HG02623 (cell line): ENCODE results near the gene ZBTB7B.
A peak's percentile ranks its signal among the peaks of the same experiment; 100 is the strongest.

Source experiments
- ATAC-seq: cut with Tn5 transposase; IDR thresholded peaks from one replicate; pipeline ENCODE4 v1.9.1; 2021; ENCODE audit warnings: moderate library complexity; ENCODE audit not compliant: unreplicated experiment

The ZBTB7B gene

DNA sequence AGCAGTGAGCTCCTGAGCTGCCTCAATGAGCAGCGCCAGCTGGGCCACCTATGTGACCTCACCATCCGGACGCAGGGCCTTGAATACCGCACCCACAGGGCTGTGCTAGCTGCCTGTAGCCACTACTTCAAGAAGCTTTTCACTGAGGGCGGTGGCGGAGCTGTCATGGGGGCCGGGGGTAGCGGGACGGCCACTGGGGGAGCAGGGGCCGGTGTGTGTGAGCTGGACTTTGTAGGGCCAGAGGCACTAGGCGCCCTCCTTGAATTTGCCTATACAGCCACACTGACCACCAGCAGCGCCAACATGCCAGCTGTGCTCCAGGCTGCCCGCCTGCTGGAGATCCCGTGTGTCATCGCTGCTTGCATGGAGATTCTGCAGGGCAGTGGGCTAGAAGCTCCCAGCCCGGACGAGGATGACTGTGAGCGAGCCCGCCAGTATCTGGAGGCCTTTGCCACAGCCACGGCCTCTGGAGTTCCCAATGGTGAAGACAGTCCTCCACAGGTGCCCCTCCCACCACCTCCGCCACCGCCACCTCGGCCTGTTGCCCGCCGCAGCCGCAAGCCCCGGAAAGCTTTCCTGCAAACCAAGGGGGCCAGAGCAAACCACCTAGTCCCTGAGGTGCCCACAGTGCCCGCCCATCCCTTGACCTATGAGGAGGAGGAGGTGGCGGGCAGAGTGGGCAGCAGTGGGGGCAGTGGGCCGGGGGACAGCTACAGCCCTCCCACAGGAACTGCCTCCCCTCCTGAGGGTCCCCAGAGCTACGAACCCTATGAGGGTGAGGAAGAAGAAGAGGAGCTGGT is 12.3 kb downstream of the ZBTB7B start:
- no peak for ATAC-seq

DNA sequence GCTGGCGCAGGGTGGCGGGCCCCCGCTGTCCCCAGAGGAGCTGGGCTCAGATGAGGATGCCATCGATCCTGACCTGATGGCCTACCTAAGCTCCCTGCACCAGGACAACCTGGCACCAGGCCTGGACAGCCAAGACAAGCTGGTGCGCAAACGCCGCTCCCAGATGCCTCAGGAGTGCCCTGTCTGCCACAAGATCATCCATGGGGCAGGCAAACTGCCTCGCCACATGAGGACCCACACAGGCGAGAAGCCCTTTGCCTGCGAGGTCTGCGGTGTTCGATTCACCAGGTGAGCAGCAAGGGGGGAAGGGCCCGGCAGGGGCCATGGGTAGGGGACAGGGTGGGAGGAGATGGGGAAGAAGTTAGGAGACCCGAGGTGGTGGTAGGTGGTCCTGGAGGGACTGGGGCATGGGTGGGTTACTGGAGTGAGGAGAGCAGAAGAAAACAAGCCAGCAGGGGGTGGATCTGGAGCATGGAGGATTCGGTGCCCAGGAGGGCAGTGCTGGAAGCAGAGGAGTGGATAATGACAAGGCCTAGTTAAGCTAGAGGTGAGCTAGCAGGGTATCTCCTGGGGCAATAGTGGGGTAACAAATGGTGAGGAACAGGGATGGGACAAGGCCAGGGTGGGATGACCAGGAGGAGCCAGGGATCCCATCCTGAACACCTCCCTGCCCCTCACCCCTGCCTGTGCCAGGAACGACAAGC is 13.1 kb downstream of the ZBTB7B start:
- no peak for ATAC-seq

DNA sequence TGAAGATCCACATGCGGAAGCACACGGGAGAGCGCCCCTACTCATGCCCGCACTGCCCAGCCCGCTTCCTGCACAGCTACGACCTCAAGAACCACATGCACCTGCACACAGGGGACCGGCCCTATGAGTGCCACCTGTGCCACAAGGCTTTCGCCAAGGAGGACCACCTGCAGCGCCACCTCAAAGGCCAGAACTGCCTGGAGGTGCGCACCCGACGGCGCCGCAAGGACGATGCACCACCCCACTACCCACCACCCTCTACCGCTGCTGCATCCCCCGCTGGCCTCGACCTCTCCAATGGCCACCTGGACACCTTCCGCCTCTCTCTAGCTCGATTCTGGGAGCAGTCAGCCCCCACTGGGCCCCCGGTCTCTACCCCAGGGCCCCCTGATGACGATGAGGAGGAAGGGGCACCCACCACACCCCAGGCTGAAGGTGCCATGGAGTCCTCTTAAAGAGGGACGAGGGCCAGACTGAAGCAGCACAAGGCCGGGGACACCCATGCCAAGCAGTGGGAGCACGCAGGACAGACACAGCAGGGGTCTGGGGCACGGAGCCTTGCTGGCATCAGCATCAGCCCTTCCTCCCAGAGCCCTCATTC is 13.7 kb downstream of the ZBTB7B start:
- ATAC-seq = no peak

DNA sequence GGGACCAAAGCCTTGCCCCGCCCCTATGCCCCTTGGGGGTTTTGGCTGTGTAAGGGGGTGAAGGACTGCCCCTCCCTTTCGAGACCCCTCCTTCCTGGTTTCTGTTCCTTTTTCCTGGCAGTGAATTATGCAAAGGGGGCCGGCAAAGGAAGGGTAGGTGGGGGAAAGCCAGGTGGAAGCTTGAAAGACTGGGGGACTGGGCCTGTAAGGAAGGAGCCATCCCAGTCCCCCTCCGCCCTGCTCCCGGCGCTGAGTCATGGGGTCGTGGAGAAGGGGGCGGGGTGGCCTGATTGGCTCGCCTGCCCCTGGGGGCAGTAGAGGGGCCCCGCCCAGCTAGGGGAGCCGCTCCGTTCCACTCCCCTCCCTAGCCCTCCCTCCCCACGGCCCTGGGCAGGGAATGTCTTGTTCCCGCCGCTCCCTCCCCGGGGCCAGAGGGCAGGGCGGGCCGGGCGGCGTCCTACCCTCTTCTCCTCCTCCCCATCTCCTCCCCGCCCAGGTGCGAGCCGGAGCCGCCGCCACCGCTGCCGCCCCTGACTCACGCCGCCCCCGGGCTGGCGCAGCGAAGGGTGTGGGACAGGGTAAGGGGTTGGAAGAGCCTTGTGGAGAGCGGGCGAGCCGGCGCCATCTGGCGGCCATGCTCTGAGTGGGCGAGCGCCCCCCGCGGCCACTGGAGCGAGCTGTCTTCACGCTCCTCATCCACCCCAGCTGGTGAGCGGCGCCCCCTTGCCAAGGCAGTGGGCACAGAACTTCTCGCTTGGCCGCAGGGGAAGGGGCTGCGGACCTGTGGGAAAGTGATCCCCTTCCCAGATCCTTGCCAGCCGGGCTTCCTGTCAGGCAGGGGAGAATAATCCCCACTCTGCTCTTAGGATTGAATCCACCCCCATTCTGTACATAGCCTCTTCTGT is 14.7 kb downstream of the ZBTB7B start:
- peak; percentile 81 for ATAC-seq

DNA sequence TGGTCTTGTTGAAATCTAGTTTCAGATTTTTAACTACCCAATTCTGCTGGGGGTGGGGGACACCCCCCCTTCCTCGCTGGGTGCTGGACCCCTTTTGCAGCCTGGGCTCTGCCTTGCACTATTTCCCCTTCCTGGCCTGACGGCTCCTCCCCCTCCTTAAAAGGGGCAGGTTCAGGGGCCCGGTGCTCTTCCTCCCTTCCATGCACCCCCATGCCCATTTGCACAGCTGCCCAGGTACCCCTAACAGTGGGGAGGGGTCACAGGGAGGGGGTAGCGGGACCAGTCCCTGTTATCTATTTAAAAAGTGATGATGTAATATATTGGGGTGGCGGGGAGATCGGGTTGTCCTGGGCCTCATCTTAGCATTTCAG is 15.3 kb downstream of the ZBTB7B start:
- no peak for ATAC-seq

DNA sequence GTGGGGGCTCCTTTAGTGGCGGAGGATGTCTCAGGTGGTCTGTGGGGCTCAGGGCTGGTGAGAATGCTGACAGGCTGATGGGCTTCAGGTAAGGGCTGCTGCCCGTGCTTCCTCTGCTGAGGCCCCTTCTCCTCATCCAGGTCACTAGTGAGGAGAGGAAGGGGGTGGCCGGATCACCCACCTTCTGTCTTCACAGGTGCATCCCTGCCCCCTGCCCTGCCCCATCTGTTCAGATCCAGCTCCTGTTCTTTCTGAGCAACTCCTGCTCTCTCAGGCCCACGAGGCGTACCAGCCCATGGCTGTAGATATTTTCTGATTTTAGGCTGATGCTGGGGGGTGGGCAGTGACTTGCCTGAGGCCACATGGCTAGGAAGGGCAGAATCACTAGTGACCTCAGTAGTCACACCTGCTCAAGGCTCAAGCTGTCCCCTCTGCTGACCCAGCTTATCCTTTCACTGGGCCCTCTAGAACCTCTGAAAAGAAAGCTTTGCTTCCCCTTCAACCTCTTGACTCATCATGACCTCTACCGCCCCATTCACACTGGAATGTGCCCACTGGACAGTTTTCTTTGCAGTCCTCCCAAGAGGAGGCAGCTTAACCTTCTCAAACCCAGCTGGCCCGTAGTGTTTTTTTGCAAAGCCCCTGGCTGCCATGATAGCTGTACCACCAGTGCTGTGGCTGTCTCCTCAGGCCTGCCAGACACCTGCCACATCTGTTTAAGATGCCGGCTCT is 16.2 kb downstream of the ZBTB7B start:
- ATAC-seq = no peak

DNA sequence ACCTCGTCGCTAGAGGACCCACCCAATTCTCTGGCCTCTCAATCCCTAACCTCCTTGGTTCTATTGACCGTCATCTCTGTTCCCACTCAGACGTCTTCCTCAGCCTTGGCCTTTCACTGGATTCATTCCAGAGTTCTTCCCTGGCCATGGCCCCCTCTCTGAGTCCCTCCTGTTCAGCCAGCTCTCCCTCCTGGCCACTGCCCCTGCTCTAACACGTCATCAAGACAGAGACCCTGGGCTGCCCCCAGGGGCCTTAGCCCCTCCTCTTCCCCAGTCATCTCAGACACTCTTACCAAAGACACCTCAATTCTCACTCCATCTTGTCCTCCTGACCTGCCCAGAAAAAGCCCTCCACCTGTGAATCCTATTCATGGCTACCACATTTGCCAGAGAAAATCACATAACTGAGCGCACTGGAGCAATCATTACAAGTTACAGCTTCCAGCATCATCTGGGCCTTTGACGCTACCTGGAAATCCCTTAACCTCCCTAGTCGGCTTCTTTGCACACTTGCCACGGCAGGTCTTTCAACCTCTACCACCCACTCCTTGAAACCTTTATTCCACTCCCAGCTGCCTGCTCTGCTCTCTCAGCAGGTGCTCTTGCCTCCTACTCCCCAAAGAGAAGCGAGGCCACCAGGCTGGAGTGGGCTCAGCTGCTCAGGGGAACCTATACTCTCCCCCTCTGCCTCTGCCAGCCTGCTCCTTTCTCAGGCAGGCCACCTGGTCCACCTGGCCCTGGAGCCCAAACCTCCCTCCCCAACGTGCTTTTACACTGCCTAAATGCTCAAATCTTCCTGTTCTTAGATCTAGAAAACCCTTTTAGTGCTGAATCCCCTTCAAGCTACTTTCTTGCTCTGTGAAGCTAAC is 17.0 kb downstream of the ZBTB7B start:
- no peak for ATAC-seq

DNA sequence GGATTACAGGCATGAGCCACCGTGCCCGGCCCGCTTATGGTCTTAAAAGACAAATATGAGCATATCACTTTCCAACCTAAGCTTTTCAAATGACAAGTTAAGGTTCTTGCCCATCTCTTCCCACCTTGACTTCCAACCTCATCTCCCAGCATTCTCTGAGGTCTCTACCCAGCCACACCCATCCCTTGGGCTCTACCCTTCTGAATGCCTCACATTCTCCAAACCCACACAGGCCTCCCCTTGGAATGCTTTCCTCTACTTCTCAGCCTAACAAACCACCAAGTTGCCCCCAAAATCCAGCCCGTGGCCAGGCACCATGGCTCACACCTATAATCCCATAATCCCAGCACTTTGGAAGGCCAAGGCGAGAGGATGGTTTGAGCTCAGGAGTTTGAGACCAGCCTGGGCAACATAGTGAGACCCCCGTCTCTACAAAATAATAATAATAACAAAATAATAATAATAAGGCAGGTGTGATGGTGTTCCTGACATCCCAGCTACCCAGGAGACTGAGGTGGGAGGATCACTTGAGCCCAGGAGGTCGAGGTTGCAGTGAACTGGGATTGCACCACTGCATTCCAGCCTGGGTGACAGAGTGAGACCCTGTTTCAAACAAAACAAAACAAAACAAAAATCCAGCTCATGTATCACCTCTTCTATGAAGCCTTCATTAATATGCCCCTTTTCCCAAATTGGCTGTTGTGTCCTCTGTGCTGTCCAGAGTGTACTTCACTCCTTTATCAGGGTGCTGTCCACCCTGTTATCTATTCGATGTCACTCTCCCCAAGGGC is 19.7 kb downstream of the ZBTB7B start:
- no peak for ATAC-seq

DNA sequence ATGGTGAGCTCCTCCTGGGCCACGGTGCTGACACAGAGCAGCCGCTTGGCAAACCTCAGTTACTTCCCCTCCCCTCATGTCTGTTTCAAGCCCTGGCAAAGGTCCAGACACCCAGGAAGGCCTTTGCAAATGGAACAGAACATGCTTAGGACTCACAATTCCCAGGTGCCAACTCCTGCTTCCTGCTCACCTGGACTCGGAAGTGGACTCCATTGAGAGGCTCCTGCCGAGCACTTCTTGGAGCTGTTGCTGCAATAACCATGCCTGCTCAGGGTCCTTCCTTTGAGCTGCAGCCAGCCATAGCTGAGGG is 20.3 kb downstream of the ZBTB7B start:
- ATAC-seq = no peak

DNA sequence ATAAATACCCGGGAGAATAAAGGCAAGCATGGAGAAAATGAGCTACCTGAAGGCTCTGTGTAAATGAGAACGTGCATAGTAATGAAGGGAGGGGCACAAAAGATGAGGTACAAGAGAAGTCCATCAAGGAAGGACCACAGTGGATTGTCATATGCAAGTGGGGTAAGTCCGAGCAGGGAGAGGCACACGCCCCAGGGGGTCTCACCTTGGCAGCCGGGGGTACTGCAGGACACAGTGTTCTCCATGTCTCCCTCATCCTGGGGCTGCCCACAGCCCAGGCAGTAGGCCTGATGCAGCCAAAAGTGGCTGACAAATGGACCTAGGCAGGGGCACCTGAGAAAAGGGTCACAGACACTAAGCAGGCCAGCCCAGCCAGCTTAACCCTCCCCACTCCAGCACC is 21.0 kb downstream of the ZBTB7B start:
- no peak for ATAC-seq

DNA sequence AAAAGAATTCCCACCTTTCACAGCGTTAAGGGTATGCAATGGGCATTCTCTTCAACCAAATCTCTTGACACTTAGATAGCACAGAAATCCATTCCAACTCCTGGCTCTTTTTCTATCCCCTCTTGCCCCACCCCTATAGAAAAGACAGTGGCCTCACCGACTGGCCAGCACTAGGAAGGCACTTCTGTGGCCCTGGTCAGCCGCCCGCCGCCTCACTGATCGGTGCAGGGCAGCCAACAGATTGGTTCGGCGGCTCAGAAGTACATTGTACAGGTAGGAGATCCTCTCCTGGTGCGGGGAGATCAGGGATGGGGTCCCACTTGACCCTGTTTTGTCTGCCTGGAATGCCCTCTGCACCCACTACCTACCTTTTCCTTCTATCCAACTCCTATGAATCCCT is 21.7 kb downstream of the ZBTB7B start:
- ATAC-seq = no peak

DNA sequence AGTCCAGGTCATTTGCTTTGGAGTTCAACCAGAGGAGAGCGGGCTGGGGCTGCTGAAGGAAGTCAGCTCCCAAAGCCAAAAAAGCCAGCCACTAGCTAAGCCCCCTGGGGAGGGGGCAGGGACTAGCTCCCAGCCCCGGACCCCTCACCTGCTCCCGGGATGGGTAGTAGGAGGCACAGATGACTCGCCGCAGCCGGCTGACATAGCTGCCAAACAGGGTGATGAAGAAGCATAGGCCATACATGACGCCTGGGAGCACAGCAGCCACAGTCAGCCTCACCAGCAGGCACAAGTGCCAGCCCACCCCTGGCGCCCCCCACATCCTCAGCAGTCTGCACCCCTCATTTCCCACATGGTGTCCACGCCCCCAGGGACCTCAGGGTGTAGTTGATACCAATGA is 23.6 kb downstream of the ZBTB7B start:
- ATAC-seq = no peak

DNA sequence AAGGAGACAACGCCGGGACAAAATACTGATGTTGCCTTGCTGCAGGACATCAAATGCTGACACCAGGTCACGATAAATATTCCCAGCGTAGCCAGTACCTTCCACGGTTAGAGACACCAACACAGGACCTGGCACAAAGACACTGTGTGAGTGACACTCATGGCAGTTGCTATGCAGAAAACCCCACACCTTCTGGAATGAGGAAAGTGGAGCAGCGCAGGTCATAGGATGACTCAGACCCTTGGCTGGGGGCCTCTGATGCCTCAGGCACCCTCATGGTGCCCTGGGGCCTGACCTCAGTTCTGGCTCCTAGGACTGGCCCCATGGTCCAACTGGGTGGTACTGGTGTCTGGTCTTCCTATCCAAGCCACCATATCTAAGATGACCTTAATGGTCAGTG is 24.0 kb downstream of the ZBTB7B start:
- ATAC-seq = no peak

DNA sequence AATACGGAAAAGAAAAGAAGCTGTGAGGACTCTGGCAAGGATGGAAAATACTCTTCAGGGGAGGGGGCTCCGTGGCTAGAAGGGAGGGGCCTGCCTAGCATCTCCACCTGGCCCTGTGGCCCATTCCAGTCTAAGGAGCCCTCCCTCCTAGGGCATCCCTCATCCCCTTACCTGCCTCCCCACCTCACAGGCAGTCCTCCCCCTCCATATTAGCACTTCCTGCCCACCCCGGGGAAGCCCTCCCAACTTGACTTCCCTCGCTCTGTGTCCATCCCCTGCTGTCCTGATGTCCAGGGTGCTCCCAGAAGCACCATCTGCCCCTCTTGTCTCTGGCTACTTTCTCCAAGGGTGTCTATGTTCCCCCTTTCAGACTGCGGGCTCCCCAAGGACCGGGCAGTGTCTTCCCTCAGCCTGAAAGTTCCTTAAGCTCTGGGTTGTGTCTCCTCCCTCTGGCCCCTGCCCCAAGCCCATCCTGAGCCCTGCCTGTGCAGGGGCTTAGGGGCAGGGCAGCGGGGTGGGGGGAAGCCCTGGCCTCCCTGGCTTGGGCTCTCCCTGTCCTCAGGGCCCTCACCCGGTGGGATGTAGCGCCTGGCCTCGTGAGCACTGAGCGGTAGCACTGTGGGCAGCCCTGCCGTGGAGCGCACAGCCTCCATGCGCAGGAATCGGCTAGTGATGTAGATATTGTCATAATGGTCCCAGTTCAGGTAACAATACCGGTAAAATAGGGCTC is 27.1 kb downstream of the ZBTB7B start:
- no peak for ATAC-seq

DNA sequence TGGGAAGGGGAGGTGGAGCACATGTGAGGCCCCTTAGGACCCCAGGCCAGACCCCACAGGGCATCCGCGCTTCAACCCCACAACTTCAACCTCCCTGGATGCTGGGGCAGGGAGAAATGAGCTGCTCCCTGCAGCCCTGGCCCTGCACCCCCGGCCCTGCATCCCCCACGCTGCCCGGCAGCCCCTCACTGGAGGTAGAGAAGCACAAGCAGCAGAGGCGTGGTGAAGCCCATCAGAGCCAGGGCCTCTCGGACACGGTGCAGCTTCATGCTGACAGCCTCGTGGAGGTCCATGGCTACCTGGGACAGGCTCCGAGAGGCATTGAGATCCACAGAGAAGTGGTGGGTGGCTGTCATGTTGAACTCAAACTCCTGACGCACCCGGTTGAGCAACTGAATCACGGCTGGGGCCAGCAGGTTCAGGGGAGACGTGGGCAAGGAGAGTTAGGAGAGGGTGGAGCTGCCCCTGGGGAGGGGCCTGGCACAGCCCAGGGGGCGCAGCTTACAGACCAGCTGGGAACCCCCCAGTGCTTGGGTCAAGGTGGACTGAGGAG is 27.7 kb downstream of the ZBTB7B start:
- ATAC-seq = no peak

DNA sequence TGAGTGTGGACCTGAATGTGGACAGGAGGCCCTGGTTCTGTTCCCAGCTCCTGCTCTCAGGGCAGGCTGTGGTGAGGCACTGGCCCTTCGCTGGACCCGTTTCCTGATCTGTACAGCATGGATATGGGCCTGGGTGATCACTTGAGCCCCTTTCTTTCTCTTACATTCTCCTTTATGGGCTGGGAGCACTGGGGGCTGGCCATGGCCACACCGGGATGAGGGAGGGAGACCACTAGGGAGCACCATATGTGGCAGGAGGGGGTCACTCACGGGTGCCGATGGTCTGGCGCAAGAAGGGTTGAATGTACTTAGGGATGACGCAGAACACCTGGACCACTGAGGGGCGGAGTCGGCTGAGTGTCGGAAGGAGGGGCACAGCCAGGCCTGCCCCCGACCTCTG is 28.3 kb downstream of the ZBTB7B start:
- no peak for ATAC-seq

DNA sequence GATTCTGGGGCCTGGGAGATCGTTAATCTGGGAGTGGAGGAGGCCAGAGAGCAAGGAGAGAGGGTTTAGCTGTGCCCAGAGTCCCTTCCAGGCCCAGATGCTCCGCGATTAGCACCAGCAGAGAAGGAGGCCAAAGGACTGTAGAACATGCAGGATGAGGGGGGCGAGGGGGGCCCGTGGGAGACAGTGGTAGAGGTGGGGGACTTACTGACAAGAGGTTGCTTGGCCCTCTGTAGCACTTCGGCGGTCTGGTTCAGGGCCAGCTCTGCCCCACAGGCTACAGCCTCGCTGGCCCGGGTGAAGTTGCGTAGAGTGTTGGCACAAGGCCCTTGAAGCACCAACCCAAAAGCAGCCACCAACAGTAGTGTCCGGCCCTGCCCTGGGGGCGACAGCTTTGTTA is 30.3 kb downstream of the ZBTB7B start:
- ATAC-seq = no peak

DNA sequence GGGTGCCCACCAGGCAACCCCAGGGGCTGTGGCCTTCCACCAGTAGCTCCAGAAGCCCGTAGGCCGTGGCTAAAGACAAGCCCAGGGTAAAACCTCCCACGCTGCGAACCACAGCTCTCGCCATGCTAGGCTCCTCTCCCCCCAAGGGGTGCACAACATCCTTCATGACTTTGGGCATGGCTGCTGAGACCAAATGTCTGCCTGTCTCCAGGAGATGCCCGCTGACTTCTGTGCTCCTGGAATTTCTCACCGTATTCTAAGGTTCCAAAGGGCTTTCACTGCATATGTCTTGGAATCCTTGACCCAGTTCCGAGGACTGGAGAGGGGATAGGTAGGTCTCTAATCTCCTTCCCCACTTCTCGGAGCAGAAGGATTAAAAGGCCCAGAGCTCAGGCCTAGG is 30.9 kb downstream of the ZBTB7B start, which contains the start of the genes DCST1 and DCST2:
Gene DCST1 (plus strand): TSS at position 301 of the 400 bp plus-strand sequence. CDS start 213 bp downstream, outside the sequence.
Gene DCST2 (minus strand): TSS at position 258 of the 400 bp plus-strand sequence. CDS start 80 bp downstream, at position 178.
- ATAC-seq = no peak
